Hematopoietic multipotent progenitor cell treated with erythropoietin and hydrocortisone succinate and interleukin-3 and kit ligand, for 8 days (in vitro differentiated cells): Measurements from ENCODE around the gene FNTB.
"Not testable (repeated sequence)": the region's sequence is repeated elsewhere in the genome, so short reads cannot be mapped to it uniquely, and the experiment has no call there.

Experiments
- DNase-seq: peaks from one replicate; pipeline ENCODE4 v3.0.0-alpha.2; 2015

Gene FNTB

GRCh38 chr14:65019944-65020566 is 33.4 kb downstream of the FNTB start:
- DNase-seq = peak; percentile 84

GRCh38 chr14:65024957-65025356 is 38.3 kb downstream of the FNTB start:
- DNase-seq = no peak

- DNase-seq = no peak
Observed at GRCh38 chr14:65025818-65026217, 39.1 kb downstream of the FNTB start.

- no peak for DNase-seq
Observed at GRCh38 chr14:65026526-65026925, 39.8 kb downstream of the FNTB start.

GRCh38 chr14:65027127-65027799 is 40.6 kb downstream of the FNTB start:
- DNase-seq = no peak

GRCh38 chr14:65028937-65029336 is 42.2 kb downstream of the FNTB start:
- DNase-seq = no peak

GRCh38 chr14:65031321-65031720 is 44.6 kb downstream of the FNTB start:
- not testable (repeated sequence) for DNase-seq

- no peak for DNase-seq
Observed at GRCh38 chr14:65032319-65032718, 45.6 kb downstream of the FNTB start.

- peak; percentile 32 for DNase-seq
Observed at GRCh38 chr14:65033181-65033580, 46.5 kb downstream of the FNTB start.

GRCh38 chr14:65034021-65034420 is 47.3 kb downstream of the FNTB start:
- DNase-seq = no peak

- no peak for DNase-seq
Observed at GRCh38 chr14:65035049-65035448, 48.4 kb downstream of the FNTB start.

- DNase-seq = no peak
Observed at GRCh38 chr14:65038966-65039365, 52.3 kb downstream of the FNTB start.

GRCh38 chr14:65040666-65041433 is 54.2 kb downstream of the FNTB start:
- no peak for DNase-seq

GRCh38 chr14:65041434-65041915 is 54.8 kb downstream of the FNTB start:
- no peak for DNase-seq

- peak; percentile 65 for DNase-seq
Observed at GRCh38 chr14:65042296-65042695, 55.6 kb downstream of the FNTB start.

GRCh38 chr14:65042731-65043372 is 56.2 kb downstream of the FNTB start:
- peak; percentile 97 for DNase-seq

- DNase-seq = peak; percentile 45
Observed at GRCh38 chr14:65043893-65044595, 57.3 kb downstream of the FNTB start.

GRCh38 chr14:65044596-65044959 is 57.9 kb downstream of the FNTB start:
- peak; percentile 96 for DNase-seq

GRCh38 chr14:65045006-65045405 is 58.3 kb downstream of the FNTB start:
- DNase-seq = peak; percentile 35

GRCh38 chr14:65045709-65046108 is 59.0 kb downstream of the FNTB start:
- DNase-seq = no peak

- no peak for DNase-seq
Observed at GRCh38 chr14:65052832-65053231, 66.1 kb downstream of the FNTB start.

GRCh38 chr14:65053466-65053865 is 66.8 kb downstream of the FNTB start:
- no peak for DNase-seq
